ENCODE results near the gene GDE1.

GRCh38 chr16:19481296-19481695, 40.6 kb downstream of the GDE1 start:
- TF ChIP-seq CTCF (IDR thresholded peaks at IDR 0.05): no peak
- no peak for TF ChIP-seq POLR2A (IDR thresholded peaks at IDR 0.05)
- TF ChIP-seq EP300 (IDR thresholded peaks at IDR 0.05): no peak
